SJCRH30 (cell line): ENCODE results near the gene SVIL. TPM values are rescaled to one million over a fixed set of nuclear protein-coding genes. Genes with fewer than 3 reads are reported as not detected.
"Not testable (repeated sequence)": the region's sequence is repeated elsewhere in the genome, so short reads cannot be mapped to it uniquely, and the experiment has no call there.

Experiments used
- DNase-seq, 2 experiments: peaks; one replicate each; pipeline ENCODE4 v3.0.0-alpha.2; 2015 to 2020
- H3K27ac ChIP-seq: fragments of 250-450 bp; sonication (Bioruptor Pico); 2 replicates; pipeline ENCODE4 v1.5.1; 2020; ENCODE audit warnings: mild to moderate bottlenecking, moderate library complexity
- H3K27me3 ChIP-seq: fragments of 250-450 bp; sonication (Bioruptor Pico); 2 replicates; pipeline ENCODE4 v1.5.1; 2020; ENCODE audit warnings: mild to moderate bottlenecking, moderate library complexity
- H3K36me3 ChIP-seq: fragments of 250-450 bp; sonication (Bioruptor Pico); 2 replicates; pipeline ENCODE4 v1.5.1; 2020; ENCODE audit warnings: mild to moderate bottlenecking, moderate library complexity
- H3K4me1 ChIP-seq: fragments of 250-450 bp; sonication (Bioruptor Pico); 2 replicates; pipeline ENCODE4 v1.5.1; 2020; ENCODE audit warnings: mild to moderate bottlenecking, moderate library complexity
- H3K4me3 ChIP-seq: fragments of 250-450 bp; sonication (Bioruptor Pico); 2 replicates; pipeline ENCODE4 v1.5.1; 2020; ENCODE audit warnings: mild to moderate bottlenecking, moderate library complexity
- H3K9me3 ChIP-seq: fragments of 250-450 bp; sonication (Bioruptor Pico); replicated peaks from 2 replicates; pipeline ENCODE4 v1.5.1; 2020; ENCODE audit warnings: mild to moderate bottlenecking, moderate library complexity
- total RNA-seq: library from RNA; depleted of rRNA; stranded (reverse); fragments of >200 nt; shearing (Covaris generic); gene quantifications from 2 replicates; pipeline ENCODE4 v1.2.3, GENCODE V29; 2014

Gene SVIL
- total RNA-seq, 1 experiment from 2014 or later, result 42.5 TPM

DNA sequence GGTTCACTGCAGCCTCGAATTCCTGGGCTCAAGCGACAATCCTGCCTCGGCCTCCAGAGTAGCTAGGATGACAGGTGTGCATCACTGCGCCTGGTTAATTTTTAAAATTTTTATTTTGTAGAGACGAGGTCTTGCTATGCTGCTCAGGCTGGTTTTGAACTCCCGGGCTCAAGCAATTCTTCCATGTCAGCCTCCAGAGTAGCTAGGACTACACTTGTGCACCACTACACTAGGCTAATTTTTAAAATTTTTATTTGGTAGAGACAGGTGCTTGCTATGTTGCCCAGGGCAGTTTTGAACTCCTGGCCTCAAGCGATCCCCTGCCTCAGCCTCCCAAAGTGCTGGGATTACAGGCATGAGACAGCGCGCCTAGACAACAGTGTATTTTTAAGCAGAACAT lies 120.5 kb downstream of the SVIL start:
- Histone ChIP-seq H3K9me3 (no peaks in the 10 kb centered on the region), H3K27me3 (no peaks in the 10 kb centered on the region), H3K4me3 (no peak overlapping the region), H3K27ac (no peak overlapping the region), H3K4me1 (no peaks in the 10 kb centered on the region), H3K36me3 (peaks cover 13% of the 10 kb centered on the region)
- DNase-seq, result no peak

GRCh38 chr10:29512425-29512974 lies 122.3 kb downstream of the SVIL start:
- H3K4me1 ChIP-seq, result no peaks in the 10 kb centered on the region
- H3K27ac ChIP-seq, result no peak overlapping the region
- no peak for DNase-seq
- no peak overlapping the region for H3K4me3 ChIP-seq
- H3K27me3 ChIP-seq, result no peaks in the 10 kb centered on the region
- H3K36me3 ChIP-seq, result peaks cover 12% of the 10 kb centered on the region
- H3K9me3 ChIP-seq, result no peaks in the 10 kb centered on the region

- DNase-seq, H3K4me1 ChIP-seq, H3K9me3 ChIP-seq, H3K27ac ChIP-seq, H3K4me3 ChIP-seq, H3K27me3 ChIP-seq: not testable (repeated sequence)
- H3K36me3 ChIP-seq, result peaks cover 12% of the 10 kb centered on the region
Measured at GRCh38 chr10:29511806-29512205, 123.0 kb downstream of the SVIL start.

DNA sequence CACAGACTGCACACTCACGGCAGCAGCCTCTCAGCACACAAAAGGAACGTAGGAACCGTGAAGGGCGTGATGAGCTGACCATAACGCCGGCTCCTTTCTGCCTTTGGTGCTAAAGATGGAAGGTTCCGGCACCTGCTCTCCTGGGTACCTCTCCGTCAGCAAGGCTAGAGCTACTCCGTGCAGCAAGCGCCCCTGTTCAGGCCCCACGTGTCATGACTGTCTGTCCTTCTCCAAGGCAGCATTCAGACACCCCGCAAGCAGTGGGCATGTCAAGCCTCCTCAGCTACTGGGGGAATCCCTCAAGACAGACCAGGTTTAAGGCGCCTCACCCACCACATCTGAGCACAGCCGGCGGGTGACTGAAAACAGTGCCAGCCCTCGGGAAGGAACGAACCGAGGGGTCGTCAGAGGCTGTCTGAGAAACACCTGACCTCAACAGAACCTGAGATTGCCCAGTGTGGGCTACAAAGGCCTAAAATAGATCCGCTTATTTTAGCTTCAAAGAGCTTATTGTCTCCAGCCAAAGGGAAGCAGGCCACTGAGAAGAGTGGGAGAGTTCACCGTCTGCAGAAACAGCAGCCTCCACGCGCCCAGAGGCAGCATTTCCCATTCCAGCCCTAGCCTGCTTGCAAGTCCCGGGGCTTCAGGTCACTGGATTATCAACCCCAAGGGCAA lies 124.2 kb downstream of the SVIL start:
- H3K4me3 ChIP-seq, H3K27ac ChIP-seq, H3K9me3 ChIP-seq, DNase-seq, H3K27me3 ChIP-seq, H3K4me1 ChIP-seq: not testable (repeated sequence)
- H3K36me3 ChIP-seq, result peaks cover 12% of the 10 kb centered on the region

DNA sequence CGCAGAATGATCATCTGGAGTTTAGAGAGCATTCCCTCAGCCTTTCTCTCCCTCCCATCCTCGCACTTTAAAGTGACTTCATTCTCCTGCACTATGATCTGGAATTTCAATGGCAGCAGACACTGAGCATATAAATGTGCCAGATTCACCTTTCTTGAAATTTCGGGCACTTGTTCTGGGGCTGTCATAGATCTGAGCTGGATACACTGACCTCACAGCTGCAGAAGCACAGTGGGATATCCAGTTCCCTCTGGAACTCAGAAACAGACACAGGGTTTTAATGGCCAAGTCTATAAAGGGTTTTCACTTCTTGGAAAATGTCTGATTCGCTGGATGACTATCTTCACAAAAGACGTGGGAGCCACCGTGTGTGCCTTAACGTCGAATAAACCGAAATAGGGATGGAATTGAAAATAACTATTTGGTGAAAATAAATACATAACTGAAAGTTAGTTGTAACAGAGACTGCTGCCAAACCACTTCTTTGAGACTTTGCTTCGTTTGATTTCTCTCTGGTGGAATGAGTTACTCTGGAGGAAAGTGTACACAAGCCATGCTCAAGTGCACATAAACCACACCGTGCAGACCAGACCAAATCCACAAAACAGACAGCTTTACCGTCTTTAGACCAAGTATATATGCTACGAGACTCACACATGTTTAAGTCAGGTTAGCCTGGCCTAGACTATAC lies 126.1 kb downstream of the SVIL start:
- no peak for DNase-seq
- Histone ChIP-seq H3K4me1 (no peaks in the 10 kb centered on the region), H3K36me3 (peaks cover 10% of the 10 kb centered on the region; the same call in 1 of the 2 replicates), H3K27ac (no peak overlapping the region), H3K4me3 (no peak overlapping the region), H3K9me3 (no peaks in the 10 kb centered on the region), H3K27me3 (no peaks in the 10 kb centered on the region)

GRCh38 chr10:29507750-29508149 lies 127.0 kb downstream of the SVIL start:
- H3K27me3 ChIP-seq, H3K9me3 ChIP-seq, DNase-seq, H3K4me3 ChIP-seq, H3K4me1 ChIP-seq, H3K36me3 ChIP-seq, H3K27ac ChIP-seq: not testable (repeated sequence)

- H3K36me3 ChIP-seq, H3K4me1 ChIP-seq, H3K27ac ChIP-seq, H3K9me3 ChIP-seq, H3K27me3 ChIP-seq, H3K4me3 ChIP-seq, DNase-seq: not testable (repeated sequence)
Measured at GRCh38 chr10:29506324-29506921, 128.3 kb downstream of the SVIL start.

DNA sequence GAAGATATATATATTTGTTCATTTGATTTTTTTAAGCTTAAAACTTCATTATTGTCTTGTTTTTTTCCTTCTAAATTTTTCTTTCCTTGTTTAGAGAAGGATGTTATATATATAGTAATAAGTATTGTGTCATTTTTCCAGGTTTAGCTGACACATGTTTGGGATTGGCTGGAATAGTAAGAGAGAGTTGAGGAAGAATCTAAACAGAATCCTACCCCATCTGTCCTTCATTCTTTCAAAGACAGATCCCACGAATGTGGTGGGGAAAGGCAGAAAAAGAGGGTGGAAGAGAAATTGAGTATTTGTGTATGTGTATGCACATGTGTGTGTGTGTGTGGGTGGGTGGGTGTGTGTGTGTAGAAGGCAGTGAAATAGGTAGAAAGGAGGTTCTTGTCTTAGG lies 132.4 kb downstream of the SVIL start:
- Histone ChIP-seq H3K36me3 (peaks cover 4% of the 10 kb centered on the region), H3K9me3 (no peaks in the 10 kb centered on the region), H3K4me1 (no peaks in the 10 kb centered on the region), H3K27me3 (no peaks in the 10 kb centered on the region), H3K27ac (no peak overlapping the region), H3K4me3 (no peak overlapping the region)
- no peak for DNase-seq

GRCh38 chr10:29501692-29502091 lies 133.1 kb downstream of the SVIL start:
- H3K4me3 ChIP-seq, result no peak overlapping the region
- H3K36me3 ChIP-seq, result peaks cover 4% of the 10 kb centered on the region

DNA sequence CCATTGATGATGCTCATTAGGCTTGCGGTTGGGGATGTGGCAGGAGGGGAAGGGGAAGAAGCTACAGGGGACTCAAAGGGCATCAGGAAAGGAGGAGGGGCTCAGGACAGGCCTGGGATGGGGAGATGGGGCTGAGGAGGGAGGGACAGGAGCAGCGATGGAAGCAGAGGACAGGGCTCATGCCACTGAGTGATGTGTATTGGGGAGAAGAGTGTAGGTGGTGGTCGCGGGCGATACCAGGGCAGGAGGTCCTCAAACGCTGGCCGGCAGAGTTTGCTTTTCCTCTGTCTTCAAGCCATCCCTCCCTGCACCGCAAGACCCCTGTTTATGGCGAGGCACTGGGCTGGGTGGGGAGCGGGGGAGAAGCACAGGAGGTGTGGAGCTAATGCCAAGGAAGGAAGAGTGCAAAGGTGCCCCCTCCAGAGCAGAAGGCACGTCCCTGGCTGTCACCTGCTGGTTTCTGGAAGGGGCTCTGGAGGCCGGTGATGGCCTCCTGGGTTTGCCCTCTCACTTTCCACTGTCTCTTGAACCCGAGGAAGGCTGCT lies 134.7 kb downstream of the SVIL start:
- no peak overlapping the region for H3K27ac ChIP-seq
- no peaks in the 10 kb centered on the region for H3K9me3 ChIP-seq
- H3K4me3 ChIP-seq, result no peak overlapping the region
- no peak for DNase-seq
- H3K36me3 ChIP-seq, result peaks cover 8% of the 10 kb centered on the region
- no peaks in the 10 kb centered on the region for H3K4me1 ChIP-seq
- H3K27me3 ChIP-seq, result no peaks in the 10 kb centered on the region

More at GRCh38 chr10:29501692-29502091, 133.1 kb downstream of the SVIL start:
- Histone ChIP-seq H3K27me3 (no peaks in the 10 kb centered on the region), H3K27ac (no peak overlapping the region), H3K9me3 (no peaks in the 10 kb centered on the region), H3K4me1 (no peaks in the 10 kb centered on the region)
- DNase-seq, result no peak

- Histone ChIP-seq H3K9me3 (no peaks in the 10 kb centered on the region), H3K36me3 (peaks cover 19% of the 10 kb centered on the region), H3K27me3 (no peaks in the 10 kb centered on the region), H3K4me3 (no peak overlapping the region), H3K27ac (no peak overlapping the region), H3K4me1 (no peaks in the 10 kb centered on the region)
- DNase-seq, result peak; percentile 69 to 80
Measured at GRCh38 chr10:29496341-29497162, 138.2 kb downstream of the SVIL start.

- H3K27me3 ChIP-seq, result no peaks in the 10 kb centered on the region
- no peak overlapping the region for H3K27ac ChIP-seq
- H3K4me3 ChIP-seq, result no peak overlapping the region
- DNase-seq, result no peak
- H3K4me1 ChIP-seq, result no peaks in the 10 kb centered on the region
- H3K36me3 ChIP-seq, result peaks cover 20% of the 10 kb centered on the region
- H3K9me3 ChIP-seq, result no peaks in the 10 kb centered on the region
Measured at GRCh38 chr10:29495366-29495765, 139.4 kb downstream of the SVIL start.

- H3K9me3 ChIP-seq, result no peaks in the 10 kb centered on the region
- no peak for DNase-seq
- H3K4me1 ChIP-seq, result no peaks in the 10 kb centered on the region
- peaks cover 25% of the 10 kb centered on the region for H3K36me3 ChIP-seq
- H3K27me3 ChIP-seq, result no peaks in the 10 kb centered on the region
- no peak overlapping the region for H3K27ac ChIP-seq
- H3K4me3 ChIP-seq, result no peak overlapping the region
Measured at GRCh38 chr10:29493697-29494096, 141.1 kb downstream of the SVIL start.

- H3K4me1 ChIP-seq, result no peaks in the 10 kb centered on the region
- no peak overlapping the region for H3K27ac ChIP-seq
- no peaks in the 10 kb centered on the region for H3K27me3 ChIP-seq
- H3K36me3 ChIP-seq, result peaks cover 23% of the 10 kb centered on the region
- H3K4me3 ChIP-seq, result no peak overlapping the region
- DNase-seq, result no peak
- no peaks in the 10 kb centered on the region for H3K9me3 ChIP-seq
Measured at GRCh38 chr10:29492774-29493173, 142.0 kb downstream of the SVIL start.
